ENCODE data around the gene RNF115.
"Not testable (repeated sequence)": the region's sequence is repeated elsewhere in the genome, so short reads cannot be mapped to it uniquely, and the experiment has no call there.

RNF115 gene

DNA sequence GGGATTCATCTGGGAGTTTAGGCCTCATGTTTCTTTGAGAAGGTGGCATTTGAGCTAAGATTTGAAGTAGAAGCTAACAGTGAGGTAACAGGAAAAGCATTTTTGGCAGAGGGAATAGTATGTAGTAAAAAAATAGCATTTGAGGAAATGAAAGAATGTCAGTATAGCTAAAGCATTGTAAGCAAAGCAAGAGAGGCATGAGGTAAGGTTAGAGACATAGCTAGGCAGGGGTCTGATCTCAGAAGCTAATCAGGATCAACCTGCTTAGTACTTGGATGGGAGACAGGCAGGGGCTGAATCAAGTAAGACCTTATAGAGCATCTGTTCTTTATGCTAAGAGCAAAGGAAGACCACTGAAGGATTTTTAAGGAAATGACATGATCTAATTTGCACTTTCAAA, 4.1 kb upstream of the RNF115 start:
- DNase-seq (ENCODE audit: low spot score), result no peak

DNA sequence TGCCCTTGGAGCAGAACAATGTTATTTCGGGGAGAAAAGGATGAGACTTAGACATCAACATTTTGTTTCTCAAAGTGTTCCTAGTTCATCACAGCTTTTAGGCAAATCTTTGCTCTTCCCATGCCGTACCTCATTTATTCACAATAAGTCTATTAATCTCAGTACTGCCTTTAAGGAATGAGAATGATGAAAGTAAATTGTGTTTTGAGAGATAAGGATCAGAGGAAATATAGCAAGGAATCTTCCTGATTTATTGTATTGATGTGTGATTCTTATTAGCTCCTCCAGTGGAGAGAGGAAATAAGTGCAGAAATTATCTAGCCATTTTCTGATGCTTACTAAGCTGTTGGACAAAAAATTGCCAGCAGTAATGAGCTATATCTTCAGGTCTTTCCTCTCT, 2.1 kb upstream of the RNF115 start:
- DNase-seq (ENCODE audit: low spot score), result no peak

GRCh38 chr1:145824499-145824842, 576 bp upstream of the RNF115 start:
- DNase-seq (ENCODE audit: low spot score), result no peak

DNA sequence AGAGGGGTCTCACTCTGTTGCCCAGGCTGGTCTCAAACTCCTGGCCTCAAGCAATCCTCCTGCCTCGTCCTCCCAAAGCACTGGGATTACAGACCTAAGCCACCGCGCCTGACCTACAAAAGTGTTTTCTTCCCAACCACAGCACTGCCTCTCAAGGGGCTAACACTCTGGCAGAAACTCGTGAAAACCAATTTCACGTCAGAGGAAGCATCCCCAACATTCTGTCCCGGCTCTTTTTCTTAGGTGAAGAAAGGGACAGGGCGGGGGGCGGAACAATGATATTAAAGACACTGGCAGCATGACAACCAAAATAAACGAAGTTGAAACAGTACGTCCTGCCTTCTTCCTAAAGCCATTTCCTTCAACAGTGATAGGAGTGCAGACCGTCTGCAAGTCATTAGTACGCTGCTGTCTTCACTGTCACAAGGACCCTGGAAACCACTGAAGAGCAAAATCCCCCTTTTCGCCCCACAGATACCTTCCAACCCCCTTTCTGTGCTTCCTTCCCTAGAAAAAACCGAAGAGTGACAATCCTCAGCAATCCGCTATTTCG, 1.0 kb downstream of the RNF115 start:
- DNase-seq (ENCODE audit: low spot score), result not testable (repeated sequence)

GRCh38 chr1:145818095-145818494, 5.8 kb downstream of the RNF115 start:
- DNase-seq (ENCODE audit: low spot score), result not testable (repeated sequence)

- not testable (repeated sequence) for DNase-seq (ENCODE audit: low spot score)
These were observed 10.7 kb downstream of the RNF115 start for GRCh38 chr1:145812977-145813810.

GRCh38 chr1:145806844-145807243, 17.1 kb downstream of the RNF115 start:
- DNase-seq (ENCODE audit: low spot score), result no peak

DNA sequence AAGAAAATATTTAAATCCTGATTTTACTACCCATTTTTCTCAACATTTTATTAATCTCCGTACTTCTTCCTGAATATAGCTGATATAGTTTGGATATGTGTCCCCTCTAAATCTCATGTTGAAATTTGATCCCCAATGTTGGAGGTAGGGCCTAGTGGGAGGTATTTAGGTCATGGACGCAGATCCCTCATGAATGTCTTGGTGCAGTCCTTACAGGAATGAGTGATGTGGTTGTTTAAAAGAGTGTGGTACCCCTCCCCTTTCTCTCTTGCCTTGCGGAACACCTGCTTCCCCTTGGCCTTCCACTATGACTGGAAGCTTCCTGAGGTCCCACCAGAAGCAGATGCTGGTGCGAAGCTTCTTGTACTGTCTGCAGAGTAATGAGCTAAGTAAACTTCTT, 17.5 kb downstream of the RNF115 start:
- DNase-seq (ENCODE audit: low spot score), result no peak

- no peak for DNase-seq (ENCODE audit: low spot score)
These were observed 18.8 kb downstream of the RNF115 start for GRCh38 chr1:145805057-145805456.

GRCh38 chr1:145804235-145805045, 19.5 kb downstream of the RNF115 start:
- no peak for DNase-seq (ENCODE audit: low spot score)

DNA sequence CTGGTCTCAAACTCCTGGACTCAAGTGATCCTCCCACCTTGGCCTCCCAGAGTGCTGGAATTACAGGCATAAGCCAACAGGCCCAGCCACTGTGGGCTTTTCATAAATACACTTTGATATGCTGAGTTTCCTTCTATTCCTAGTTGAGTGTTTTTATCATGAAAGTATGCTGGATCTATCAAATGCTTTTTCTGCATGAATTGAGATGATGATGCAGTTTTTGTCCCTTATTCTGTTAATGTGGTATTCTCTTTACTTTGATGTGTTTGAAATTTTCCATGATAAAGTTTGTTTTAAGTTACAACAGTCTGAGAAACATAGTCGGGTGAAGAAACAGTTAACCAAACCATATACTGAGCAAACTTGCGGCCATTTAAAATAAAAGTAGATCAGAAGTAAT, 24.1 kb downstream of the RNF115 start:
- no peak for DNase-seq (ENCODE audit: low spot score)

- DNase-seq (ENCODE audit: low spot score), result no peak
These were observed 27.1 kb downstream of the RNF115 start for GRCh38 chr1:145796753-145797152.

- no peak for DNase-seq (ENCODE audit: low spot score)
These were observed 28.5 kb downstream of the RNF115 start for GRCh38 chr1:145795257-145795881.

DNA sequence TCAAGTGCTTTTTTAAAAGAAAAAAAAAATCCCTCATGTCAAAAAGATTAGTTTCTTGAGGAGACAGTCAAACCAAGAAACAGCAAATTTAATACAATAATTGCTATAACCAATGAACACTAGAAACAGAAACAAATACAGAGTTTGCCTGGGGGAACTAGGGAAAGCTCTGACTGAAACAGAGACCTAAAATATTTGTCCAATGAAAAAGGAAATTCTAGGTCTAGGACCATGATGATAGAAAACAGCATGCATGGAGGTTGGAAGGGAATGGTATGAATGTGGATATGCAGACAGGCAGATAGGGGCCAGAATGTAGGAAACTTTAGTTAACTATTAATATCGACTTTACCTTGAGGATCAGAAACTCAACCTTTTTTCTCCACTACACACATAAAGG, 31.4 kb downstream of the RNF115 start:
- no peak for DNase-seq (ENCODE audit: low spot score)

- not testable (repeated sequence) for DNase-seq (ENCODE audit: low spot score)
These were observed 32.0 kb downstream of the RNF115 start for GRCh38 chr1:145791860-145792259.

GRCh38 chr1:145788580-145788979, 35.3 kb downstream of the RNF115 start:
- DNase-seq (ENCODE audit: low spot score), result no peak

DNA sequence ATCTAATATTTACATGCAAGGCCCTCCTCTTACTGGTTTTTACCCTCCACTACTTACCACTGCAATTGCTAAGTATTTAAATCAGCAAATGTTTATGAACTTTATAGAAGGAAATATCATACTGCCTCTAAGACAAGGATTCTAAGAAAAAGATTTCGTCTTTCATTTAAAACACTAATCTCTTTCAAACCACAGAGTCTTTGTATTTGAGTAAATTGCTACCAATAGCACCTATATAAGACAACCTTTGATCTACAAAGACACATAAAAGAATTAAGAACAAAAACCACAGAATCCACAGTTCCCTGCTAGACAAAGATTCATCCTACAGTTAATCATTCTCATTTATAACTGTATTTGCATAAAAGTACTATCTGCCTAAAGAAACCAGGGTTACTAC, 37.6 kb downstream of the RNF115 start:
- no peak for DNase-seq (ENCODE audit: low spot score)

DNA sequence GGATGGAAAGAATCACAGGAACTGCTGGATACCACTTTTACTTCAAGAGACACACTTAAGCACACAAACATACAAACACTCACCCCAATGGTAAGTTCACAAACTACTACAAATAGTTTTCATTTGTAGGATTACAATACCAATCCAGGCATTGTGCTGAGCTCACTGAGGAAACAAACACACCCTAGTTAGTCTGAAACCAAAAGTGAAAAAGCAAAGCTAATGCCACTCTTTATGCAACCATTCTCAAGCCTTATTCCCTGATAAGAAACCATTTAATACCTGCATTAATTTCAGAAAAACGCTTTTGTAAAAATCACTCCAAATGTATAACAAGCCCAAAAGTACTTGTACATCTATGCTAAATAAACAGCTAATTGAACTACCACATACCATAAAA, 38.3 kb downstream of the RNF115 start:
- DNase-seq (ENCODE audit: low spot score), result no peak

DNA sequence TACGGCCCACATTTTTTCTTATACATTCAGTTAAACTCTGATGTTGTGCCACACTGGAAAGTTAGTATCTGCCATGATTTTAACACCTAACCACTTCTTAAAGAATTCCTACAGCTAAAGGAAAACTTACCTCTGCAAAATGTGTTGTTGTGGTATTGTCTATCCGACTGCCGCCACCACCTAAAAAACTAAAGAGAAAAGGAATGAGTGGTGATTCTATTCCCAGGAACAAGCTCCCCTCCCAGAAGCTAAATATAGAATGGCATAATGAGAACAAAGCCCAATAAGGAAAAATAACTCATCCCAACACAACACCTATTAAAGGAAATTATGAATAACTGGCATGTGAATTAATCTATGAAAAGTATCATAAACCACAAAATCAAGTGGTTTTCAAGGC, 39.5 kb downstream of the RNF115 start:
- no peak for DNase-seq (ENCODE audit: low spot score)

- DNase-seq (ENCODE audit: low spot score), result no peak
These were observed 41.4 kb downstream of the RNF115 start for GRCh38 chr1:145782272-145783099.

GRCh38 chr1:145778146-145778540, 45.8 kb downstream of the RNF115 start:
- no peak for DNase-seq (ENCODE audit: low spot score)
